PC-9 (cell line): ENCODE results near the gene ANO8. TPM values are rescaled to one million over a fixed set of nuclear protein-coding genes. Genes with fewer than 3 reads are reported as not detected.

Experiments used
- BruUV-seq: library from RNA; stranded (reverse); fragments of 400-500 nt; replicated peaks from 2 replicates; lab custom pipeline; 2021; lab: Mats Ljungman, UMichigan
- CTCF ChIA-PET: fragments of 300-600 bp; sonication (Branson Sonifier 250); formaldehyde crosslinking; loops from one replicate; lab custom pipeline; 2022; ENCODE audit warnings: antibody characterized with exemption; lab: Charles Lee
- POLR2A ChIA-PET: fragments of 300-600 bp; sonication (Branson Sonifier 250); formaldehyde crosslinking; loops from one replicate; lab custom pipeline; 2022; ENCODE audit warnings: antibody characterized with exemption; ENCODE audit not compliant: unreplicated experiment; lab: Charles Lee
- DNase-seq, 2 experiments: peaks; one replicate each; pipeline versions ENCODE4 v3.0.0 to v3.0.0-alpha.2; 2015 to 2022; ENCODE audit warnings: mixed read lengths in 1 of 2
- H2AFZ ChIP-seq: fragments of 200-600 bp; sonication (generic); 2 replicates; pipeline ENCODE4 v1.8.1; 2017; ENCODE audit warnings: antibody characterized with exemption
- H3F3A ChIP-seq: fragments of 200-600 bp; sonication (generic); 2 replicates; pipeline ENCODE4 v1.8.1; 2017; ENCODE audit warnings: antibody characterized with exemption, mild to moderate bottlenecking, low read depth; ENCODE audit not compliant: insufficient read depth
- H3K27ac ChIP-seq: fragments of 200-600 bp; sonication (generic); 2 replicates; pipeline ENCODE4 v1.6.1; 2016; ENCODE audit warnings: mixed run types
- H3K27me3 ChIP-seq: fragments of 200-600 bp; sonication (generic); 2 replicates; pipeline ENCODE4 v1.6.1; 2016; ENCODE audit warnings: low read depth, mixed run types; ENCODE audit not compliant: insufficient read depth
- H3K36me3 ChIP-seq: fragments of 200-600 bp; sonication (generic); 2 replicates; pipeline ENCODE4 v1.6.1; 2016; ENCODE audit warnings: low read depth, mixed run types
- H3K4me1 ChIP-seq: fragments of 200-600 bp; sonication (generic); replicated peaks from 2 replicates; pipeline ENCODE4 v1.6.1; 2016; ENCODE audit warnings: mixed run types; ENCODE audit not compliant: insufficient read depth
- H3K4me2 ChIP-seq: fragments of 200-600 bp; sonication (generic); 2 replicates; pipeline ENCODE4 v1.6.1; 2017; ENCODE audit warnings: mixed run types
- H3K4me3 ChIP-seq: fragments of 200-600 bp; sonication (generic); 2 replicates; pipeline ENCODE4 v1.6.1; 2016; ENCODE audit warnings: mixed run types
- H3K79me2 ChIP-seq: fragments of 200-600 bp; sonication (generic); 2 replicates; pipeline ENCODE4 v1.6.1; 2017; ENCODE audit warnings: low read depth, mixed run types
- H3K9me2 ChIP-seq: fragments of 200-600 bp; sonication (generic); 2 replicates; pipeline ENCODE4 v1.8.1; 2017; ENCODE audit warnings: mild to moderate bottlenecking; ENCODE audit not compliant: insufficient read depth
- H3K9me3 ChIP-seq: fragments of 200-600 bp; sonication (generic); 2 replicates; pipeline ENCODE4 v1.8.1; 2016; ENCODE audit warnings: low read depth; ENCODE audit not compliant: insufficient read depth
- H4K20me1 ChIP-seq: fragments of 200-600 bp; sonication (generic); 2 replicates; pipeline ENCODE4 v1.8.1; 2017; ENCODE audit not compliant: insufficient read depth
- EZH2 ChIP-seq: fragments of 200-600 bp; sonication (generic); IDR thresholded peaks from 2 replicates; pipeline ENCODE4 v1.8.0; 2017; ENCODE audit warnings: antibody characterized with exemption, low read depth
- intact Hi-C: fragments of 100-400 bp; cut with micrococcal nuclease; formaldehyde crosslinking; loops from one replicate; pipeline ENCODE4 v1.10.0; 2022; ENCODE audit not compliant: unreplicated experiment
- total RNA-seq: library from RNA; stranded (reverse); gene quantifications from 2 replicates; pipeline ENCODE4 v1.2.3, GENCODE V29; 2021
- TF ChIP-seq, protein P1 (sequence below): fragments of 200-600 bp; sonication (generic); conservative IDR thresholded peaks from 2 replicates; pipeline ENCODE4 v1.6.1; 2017; ENCODE audit warnings: mixed run types, antibody characterized with exemption, mild to moderate bottlenecking, moderate library complexity

The ANO8 gene
- total RNA-seq, 1 experiment from 2014 or later = 11.4 TPM

DNA sequence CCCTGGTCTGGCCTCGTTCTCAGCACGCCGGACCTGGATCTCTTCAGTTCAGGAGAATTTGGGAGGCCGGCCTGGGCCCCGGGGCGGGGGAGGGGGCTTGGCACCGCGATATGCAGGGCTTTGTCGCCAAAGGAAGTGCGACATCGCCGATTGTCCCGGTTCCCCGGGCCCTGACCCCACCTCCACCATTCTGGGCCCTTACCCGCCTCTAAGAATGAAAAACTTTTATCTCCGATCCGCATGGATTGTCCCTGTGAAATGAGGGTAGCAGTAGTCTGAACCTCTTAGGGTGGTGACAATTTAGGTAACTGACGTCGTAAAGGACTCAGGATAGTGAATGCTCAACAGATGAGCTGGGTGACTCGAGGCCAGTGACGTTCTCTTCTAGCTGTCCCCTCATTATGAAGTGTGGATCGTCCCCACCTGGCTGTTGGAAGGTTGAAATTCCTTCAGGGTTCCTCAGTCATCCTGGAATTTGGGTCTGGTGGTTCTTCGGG, 24.6 kb downstream of the ANO8 start:
- Histone ChIP-seq H3K4me2 (peak overlapping the region; percentile 85), H4K20me1 (peaks cover 12% of the 10 kb centered on the region), H2AFZ (peak overlapping the region; percentile 53; the same call in 1 of the 2 replicates), H3K79me2 (peaks cover 75% of the 10 kb centered on the region), H3K9me3 (no peaks in the 10 kb centered on the region), H3F3A (peaks cover 39% of the 10 kb centered on the region), H3K4me3 (peak overlapping the region; percentile 72), H3K36me3 (0 out of 2 replicates have a peak, but pooled peaks cover 15% of the 10 kb centered on the region), H3K27me3 (no peaks in the 10 kb centered on the region), H3K4me1 (peaks cover 44% of the 10 kb centered on the region), H3K9me2 (no peaks in the 10 kb centered on the region), H3K27ac (peak overlapping the region; percentile 51)
- TF ChIP-seq, protein P1, sequence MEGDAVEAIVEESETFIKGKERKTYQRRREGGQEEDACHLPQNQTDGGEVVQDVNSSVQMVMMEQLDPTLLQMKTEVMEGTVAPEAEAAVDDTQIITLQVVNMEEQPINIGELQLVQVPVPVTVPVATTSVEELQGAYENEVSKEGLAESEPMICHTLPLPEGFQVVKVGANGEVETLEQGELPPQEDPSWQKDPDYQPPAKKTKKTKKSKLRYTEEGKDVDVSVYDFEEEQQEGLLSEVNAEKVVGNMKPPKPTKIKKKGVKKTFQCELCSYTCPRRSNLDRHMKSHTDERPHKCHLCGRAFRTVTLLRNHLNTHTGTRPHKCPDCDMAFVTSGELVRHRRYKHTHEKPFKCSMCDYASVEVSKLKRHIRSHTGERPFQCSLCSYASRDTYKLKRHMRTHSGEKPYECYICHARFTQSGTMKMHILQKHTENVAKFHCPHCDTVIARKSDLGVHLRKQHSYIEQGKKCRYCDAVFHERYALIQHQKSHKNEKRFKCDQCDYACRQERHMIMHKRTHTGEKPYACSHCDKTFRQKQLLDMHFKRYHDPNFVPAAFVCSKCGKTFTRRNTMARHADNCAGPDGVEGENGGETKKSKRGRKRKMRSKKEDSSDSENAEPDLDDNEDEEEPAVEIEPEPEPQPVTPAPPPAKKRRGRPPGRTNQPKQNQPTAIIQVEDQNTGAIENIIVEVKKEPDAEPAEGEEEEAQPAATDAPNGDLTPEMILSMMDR = no peak
- TF ChIP-seq EZH2 = no peak
- intact Hi-C loops = loop anchor here (1.0 to 10.0 kb wide), 3 partner anchors 27 to 622 kb away; partner anchors contain the start of genes CCDC124, GTPBP3 and NWD1
- ChIA-PET POLR2A (interaction anchor here (0.8 kb wide), 1 partner anchor 110 kb away, joined by 4 read pairs; no protein-coding TSS in a partner anchor), CTCF (interaction anchor here (0.6 to 1.0 kb wide), 2 partner anchors 41 to 109 kb away, joined by 7 to 11 read pairs; partner anchors contain the start of gene MVB12A)
- no TSS peak for BruUV-seq
- no peak for DNase-seq

DNA sequence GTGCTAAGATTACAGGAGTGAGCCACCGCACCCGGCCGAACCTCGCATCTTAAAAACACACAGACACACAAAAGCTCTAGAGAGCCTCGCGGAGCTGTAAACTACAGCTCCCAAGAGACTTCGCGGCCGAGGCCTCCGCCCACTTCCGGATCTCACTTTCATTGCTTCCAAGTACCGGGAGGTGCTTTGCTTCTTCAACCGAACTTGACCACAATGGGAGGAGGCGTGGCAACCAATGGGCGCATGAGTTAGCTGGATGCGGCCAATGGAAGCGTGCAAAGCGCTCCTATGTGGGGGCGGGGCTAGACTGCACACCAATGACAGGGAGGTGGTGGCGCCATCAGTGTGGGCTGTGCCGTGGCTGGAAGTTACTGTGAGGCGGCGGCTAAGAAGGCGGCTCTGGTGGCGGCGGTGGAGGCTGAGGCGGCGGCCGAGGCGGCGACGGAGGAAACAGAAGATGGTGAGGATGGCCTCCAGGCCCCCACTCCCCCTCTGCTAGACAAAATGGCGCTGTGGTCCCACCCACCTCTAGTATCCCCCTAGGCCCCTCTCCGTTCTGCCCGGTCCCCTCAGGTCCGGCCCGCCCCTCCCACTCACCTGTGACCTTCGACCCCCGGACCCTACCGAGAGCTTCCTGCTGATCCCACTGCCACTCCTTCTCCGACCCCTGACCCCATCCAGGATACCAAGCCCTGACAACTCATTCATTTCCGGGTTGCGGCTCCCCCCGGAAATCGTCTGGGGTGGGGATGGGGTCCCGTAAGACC, 25.3 kb downstream of the ANO8 start, which contains the start of gene DDA1:
DDA1 (plus strand) TSS at position 366 of the 767 bp plus-strand sequence; CDS start at position 458, 92 bp downstream.
- H3K4me1 ChIP-seq = peaks cover 50% of the 10 kb centered on the region
- POLR2A ChIA-PET = interaction anchor here (0.5 to 1.2 kb wide), 11 partner anchors 8 to 1112 kb away, joined by 3 to 12 read pairs (median 5); partner anchors contain the start of genes ANO8, MVB12A and USE1

More for the DNA sequence above, 25.3 kb downstream of the ANO8 start, which contains the start of gene DDA1:
- Histone ChIP-seq H3K79me2 (peaks cover 69% of the 10 kb centered on the region), H3K9me2 (no peaks in the 10 kb centered on the region), H4K20me1 (peaks cover 12% of the 10 kb centered on the region), H3K4me3 (peak within 1 kb of the TSS; percentile 72), H3F3A (peaks cover 39% of the 10 kb centered on the region), H2AFZ (peak within 1 kb of the TSS; percentile 63), H3K36me3 (0 out of 2 replicates have a peak, but pooled peaks cover 8% of the 10 kb centered on the region), H3K27me3 (no peaks in the 10 kb centered on the region), H3K27ac (peak within 1 kb of the TSS; percentile 51), H3K4me2 (peak within 1 kb of the TSS; percentile 85), H3K9me3 (no peaks in the 10 kb centered on the region)
- peak; percentile 98 to 100 for DNase-seq
- intact Hi-C loops = loop anchor here (1.0 to 10.0 kb wide), 3 partner anchors 28 to 623 kb away; partner anchors contain the start of genes CCDC124, GTPBP3 and NWD1
- no TSS peak for BruUV-seq
- no peak for TF ChIP-seq EZH2
- TF ChIP-seq, protein P1 = no peak
- CTCF ChIA-PET = interaction anchor here (0.5 to 1.0 kb wide), 3 partner anchors 54 to 550 kb away, joined by 3 to 11 read pairs (median 3); partner anchors contain the start of gene MVB12A
